WI38 (cell line): Measurements from ENCODE around the gene BMPR1A.
"Not testable (repeated sequence)": the region's sequence is repeated elsewhere in the genome, so short reads cannot be mapped to it uniquely, and the experiment has no call there.

Experiments
- H3K4me3 ChIP-seq: 2 replicates; pipeline ENCODE4 v1.5.1; 2011; ENCODE audit warnings: low read depth, mild to moderate bottlenecking, control low read depth, low read length
- TF ChIP-seq, protein P1 (sequence below): IDR thresholded peaks from 2 replicates; pipeline ENCODE4 v1.5.1; 2012; ENCODE audit warnings: low read depth, mild to moderate bottlenecking, control low read depth, low read length

The BMPR1A gene

DNA sequence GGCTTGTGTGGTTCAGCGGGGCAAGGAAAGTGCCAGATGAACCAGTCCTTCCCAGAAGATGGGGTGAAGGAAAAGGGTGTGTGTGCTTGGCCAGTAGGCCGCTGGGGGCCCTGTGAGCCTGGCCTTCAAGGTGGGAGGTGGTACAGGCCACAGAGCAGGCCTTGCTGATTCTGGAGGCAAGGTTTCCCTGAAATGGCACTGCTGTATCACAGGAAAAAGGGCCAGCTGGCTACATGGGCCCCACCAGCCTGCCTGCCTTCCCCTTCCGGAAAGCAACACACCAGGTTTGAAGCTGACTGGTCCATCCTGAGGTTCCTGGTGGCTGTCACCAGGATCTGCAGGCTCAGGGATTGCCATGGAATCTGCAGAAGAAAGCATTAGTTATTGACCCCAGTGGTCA lies 188.5 kb downstream of the BMPR1A start:
- H3K4me3 ChIP-seq = no peak overlapping the region
- TF ChIP-seq, protein P1, sequence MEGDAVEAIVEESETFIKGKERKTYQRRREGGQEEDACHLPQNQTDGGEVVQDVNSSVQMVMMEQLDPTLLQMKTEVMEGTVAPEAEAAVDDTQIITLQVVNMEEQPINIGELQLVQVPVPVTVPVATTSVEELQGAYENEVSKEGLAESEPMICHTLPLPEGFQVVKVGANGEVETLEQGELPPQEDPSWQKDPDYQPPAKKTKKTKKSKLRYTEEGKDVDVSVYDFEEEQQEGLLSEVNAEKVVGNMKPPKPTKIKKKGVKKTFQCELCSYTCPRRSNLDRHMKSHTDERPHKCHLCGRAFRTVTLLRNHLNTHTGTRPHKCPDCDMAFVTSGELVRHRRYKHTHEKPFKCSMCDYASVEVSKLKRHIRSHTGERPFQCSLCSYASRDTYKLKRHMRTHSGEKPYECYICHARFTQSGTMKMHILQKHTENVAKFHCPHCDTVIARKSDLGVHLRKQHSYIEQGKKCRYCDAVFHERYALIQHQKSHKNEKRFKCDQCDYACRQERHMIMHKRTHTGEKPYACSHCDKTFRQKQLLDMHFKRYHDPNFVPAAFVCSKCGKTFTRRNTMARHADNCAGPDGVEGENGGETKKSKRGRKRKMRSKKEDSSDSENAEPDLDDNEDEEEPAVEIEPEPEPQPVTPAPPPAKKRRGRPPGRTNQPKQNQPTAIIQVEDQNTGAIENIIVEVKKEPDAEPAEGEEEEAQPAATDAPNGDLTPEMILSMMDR = no peak

DNA sequence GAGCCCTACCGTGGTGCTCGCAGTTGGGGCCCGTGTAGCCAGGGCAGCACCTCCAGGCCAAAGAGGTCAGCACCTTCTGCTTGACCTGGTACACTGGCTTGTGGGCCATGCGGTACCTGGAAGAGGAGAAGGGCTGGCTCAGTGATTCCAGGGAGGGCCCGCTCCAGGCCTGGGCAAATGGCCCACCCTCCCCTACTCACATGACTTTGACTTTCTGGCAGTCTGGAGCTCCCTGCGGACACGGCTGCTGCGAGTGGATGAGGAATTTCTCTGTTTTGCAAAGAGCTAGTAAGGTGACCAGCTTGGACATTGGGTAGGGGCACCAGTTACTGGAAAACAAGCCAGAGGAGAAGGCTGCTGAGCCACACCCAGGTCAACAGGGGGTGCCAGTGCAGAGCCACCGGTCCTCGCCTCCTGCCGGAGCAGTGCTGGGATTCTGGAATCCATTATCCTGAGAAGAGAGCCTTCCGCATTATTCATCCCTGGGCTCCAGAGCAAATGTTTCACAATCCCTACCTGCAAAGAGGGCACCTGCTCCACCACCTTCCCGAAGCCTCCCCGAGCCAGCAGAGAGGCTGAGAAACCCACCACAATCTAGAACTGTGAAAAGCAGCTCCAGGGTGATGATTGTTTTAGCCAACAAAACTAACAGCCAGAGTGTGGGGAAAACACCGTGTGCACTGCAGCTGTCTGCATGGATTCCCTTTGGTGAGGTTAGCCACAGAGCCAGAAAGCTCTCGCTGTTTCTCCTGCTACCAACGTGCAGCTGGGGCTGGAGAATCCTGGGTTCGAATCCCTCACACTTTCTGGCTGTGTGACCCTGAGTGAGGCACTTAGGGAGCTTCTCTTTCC lies 189.2 kb downstream of the BMPR1A start:
- H3K4me3 ChIP-seq = no peak overlapping the region
- TF ChIP-seq, protein P1 = no peak

DNA sequence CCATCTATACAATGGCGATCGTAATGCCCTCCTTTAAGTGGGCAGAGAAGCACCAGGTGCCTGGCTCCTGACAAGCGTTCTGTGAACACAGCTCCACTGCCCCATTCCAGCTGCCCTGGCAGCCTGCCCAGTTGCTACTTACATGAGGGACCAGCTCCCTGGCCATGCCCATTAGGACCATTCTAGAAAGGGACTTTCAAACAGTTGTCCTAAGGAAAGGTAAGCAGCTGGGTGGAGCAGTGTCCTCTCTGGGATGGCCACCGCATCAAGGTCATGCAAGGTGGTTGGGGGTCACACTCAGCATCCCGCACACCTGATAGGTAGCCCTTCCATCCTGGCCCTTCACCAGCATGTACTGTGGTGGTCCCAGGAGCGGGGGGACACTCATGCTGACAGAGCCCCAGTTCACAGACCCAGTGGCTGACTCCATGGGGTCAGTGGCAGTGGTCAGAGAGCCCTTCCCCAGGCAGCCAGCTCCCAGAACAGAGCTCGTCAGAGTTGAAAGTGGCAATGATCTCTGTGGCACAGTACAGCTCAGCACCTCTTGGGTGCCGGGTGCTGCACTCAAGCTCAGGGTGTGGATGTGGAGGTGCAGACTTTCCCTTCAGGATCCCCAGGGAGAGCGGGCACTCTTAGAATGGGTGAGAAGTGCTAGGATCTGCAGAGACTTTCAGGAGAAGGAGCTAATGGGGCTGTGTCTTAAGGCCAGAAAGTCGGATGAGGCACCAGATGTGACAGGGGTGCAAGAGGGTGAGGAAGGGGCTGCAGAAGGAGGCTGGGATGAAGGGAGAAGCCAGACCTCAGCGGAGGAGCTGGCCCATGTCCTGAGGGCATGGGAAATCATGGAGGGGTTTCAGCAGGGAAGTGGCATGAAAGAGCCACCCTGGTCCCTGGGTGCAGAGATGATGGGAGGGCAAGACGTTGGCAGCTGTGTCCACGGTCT lies 190.1 kb downstream of the BMPR1A start:
- H3K4me3 ChIP-seq = no peak overlapping the region
- TF ChIP-seq, protein P1 = no peak

DNA sequence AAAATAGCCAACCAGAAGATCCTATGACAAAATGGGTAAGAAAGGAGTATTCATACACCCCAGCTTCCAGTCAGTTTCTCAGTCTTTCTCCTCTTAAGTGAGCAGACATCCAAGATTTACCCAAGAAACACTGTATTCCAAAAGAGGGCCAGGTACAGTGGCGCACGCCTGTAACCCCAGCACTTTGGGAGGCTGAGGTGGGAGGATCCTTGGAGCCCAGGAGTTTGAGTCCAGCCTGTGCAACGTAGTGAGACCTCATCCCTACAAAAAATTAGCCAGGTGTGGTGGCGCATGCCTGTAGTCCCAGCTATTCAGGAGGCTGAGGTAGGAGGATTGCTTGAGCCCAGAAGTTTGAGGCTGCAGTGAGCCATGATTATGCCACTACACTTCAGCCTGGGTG lies 191.4 kb downstream of the BMPR1A start:
- not testable (repeated sequence) for H3K4me3 ChIP-seq

DNA sequence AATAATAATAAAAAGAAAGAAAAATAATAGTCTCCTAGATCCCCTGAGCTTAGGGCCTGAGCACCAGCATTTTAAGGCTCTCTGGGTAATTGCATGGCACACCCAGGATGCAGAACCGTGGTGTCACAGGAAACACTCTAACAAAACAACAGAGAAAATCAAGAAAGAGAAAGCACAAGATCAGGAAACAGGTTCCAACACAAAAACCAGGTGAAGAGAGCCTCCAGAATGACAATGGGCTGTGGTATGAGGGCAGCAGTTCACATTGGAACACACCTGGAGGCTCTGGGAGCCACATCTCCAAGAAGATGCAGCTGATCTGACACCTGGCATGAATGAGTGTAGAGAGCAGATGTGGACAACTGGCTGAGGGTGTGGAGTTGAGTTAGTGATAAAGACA lies 193.9 kb downstream of the BMPR1A start:
- no peak overlapping the region for H3K4me3 ChIP-seq
- TF ChIP-seq, protein P1 = no peak

DNA sequence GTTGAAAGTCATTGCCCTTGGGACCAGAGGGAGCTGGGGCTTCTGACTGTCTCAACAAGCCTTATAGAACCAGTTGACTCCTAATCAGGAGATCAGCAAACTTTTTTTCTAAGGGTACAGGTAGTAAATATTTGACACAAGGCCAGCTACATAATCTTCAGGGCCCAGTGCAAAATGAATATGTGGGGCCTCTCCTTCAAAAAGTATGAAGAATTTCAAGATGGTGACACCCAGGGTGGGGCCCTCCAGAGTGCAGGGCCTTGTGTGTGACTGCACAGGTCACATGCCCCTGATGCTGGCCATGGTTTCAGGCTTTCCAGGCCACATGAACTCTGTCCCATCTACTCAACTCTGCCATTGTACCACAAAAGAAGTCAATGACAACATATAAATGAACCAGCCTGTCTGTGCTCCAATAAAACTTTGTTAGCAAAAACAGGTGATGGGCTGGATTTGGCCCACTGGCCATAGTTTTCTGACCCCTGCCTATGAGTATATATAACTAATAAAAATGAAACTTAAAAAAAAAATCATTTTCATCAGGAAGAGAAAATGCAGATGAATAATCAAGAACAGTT lies 194.9 kb downstream of the BMPR1A start:
- TF ChIP-seq, protein P1 = no peak
- no peak overlapping the region for H3K4me3 ChIP-seq

DNA sequence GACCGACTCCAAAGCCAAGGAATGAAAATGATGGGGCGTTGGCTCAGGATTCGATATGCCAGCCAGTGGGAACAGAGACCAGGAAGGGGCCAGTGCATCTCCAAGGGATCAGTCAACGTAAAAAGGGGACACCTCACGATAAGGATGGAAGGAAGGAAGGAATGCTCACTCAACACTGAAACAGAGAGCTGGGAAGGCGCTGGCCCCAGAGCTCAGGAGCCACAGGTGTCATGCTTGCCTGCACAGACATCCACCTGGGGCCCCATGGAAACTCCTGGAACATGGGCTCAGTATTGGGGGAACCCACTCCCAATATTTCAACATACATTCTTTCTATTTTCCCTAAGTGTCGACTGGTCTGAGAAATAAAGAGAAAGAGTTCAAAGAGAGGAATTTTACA lies 195.7 kb downstream of the BMPR1A start:
- TF ChIP-seq, protein P1 = no peak
- H3K4me3 ChIP-seq = no peak overlapping the region

DNA sequence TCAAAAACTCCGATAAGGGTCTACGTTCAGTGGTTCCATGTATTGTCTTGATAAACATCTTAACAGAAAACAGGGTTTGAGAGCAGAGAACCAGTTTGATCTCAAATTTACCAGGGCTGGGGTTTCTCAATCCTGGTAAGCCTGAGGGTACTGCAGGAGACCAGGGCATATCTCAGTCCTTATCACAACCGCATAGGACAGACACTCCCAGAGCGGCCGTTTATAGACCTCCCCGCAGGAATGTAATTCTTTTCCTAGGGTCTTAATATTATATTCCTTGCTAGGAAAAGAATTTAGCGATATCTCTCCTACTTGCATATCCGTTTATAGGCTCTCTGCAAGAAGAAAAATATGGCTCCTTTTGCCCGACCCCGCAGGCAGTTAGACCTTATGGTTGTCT lies 196.3 kb downstream of the BMPR1A start:
- H3K4me3 ChIP-seq = not testable (repeated sequence)
